Adrenal gland (tissue), 5 donors: Measurements from ENCODE around the gene CCDC197.

Source experiments
- POLR2A ChIP-seq, 2 donors: fragments of 450-650 bp; IDR thresholded peaks; one replicate each; pipeline ENCODE4 v1.6.1; 2017; ENCODE audit warnings: antibody characterized with exemption in 2 of 2, mild to moderate bottlenecking in 2 of 2, moderate library complexity in 1 of 2
- TF ChIP-seq, protein P1 (sequence below), 6 experiments: fragments of 450-650 bp in 4 of 6; fragments of 200-600 bp in 2 of 6; sonication (generic) in 1 of 6; IDR thresholded peaks; 1 replicate in 5 of 6; 2 replicates in 1 of 6; pipeline versions ENCODE4 v1.5.1 to v1.8.0; 2016 to 2021; ENCODE audit warnings: antibody characterized with exemption in 6 of 6, mild to moderate bottlenecking in 2 of 6, moderate library complexity in 1 of 6
- donor health status: DM: no; HTN: no; CAD: no.

DNA sequence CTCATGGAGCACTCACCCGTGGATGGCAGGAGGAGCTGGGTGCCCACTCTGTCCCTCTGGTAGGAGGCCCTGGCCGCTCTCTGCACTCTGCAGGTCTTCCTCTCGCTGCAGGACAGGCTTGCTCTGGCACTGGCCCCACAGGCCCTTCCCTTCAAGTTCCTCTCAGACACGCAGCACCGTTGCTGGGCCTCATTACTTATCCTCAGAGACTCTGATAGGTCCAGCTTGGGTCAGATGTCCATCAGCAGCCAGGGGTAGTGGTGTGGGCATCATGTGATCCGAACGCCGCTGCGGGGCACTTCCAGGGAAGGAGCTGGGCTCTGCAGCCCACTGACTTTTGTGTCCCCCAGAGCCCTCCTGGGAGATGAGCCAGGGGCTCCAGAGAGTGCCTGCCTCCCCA, 40.9 kb downstream of the CCDC197 start:
- TF ChIP-seq, protein P1, sequence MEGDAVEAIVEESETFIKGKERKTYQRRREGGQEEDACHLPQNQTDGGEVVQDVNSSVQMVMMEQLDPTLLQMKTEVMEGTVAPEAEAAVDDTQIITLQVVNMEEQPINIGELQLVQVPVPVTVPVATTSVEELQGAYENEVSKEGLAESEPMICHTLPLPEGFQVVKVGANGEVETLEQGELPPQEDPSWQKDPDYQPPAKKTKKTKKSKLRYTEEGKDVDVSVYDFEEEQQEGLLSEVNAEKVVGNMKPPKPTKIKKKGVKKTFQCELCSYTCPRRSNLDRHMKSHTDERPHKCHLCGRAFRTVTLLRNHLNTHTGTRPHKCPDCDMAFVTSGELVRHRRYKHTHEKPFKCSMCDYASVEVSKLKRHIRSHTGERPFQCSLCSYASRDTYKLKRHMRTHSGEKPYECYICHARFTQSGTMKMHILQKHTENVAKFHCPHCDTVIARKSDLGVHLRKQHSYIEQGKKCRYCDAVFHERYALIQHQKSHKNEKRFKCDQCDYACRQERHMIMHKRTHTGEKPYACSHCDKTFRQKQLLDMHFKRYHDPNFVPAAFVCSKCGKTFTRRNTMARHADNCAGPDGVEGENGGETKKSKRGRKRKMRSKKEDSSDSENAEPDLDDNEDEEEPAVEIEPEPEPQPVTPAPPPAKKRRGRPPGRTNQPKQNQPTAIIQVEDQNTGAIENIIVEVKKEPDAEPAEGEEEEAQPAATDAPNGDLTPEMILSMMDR (IDR thresholded peaks at IDR 0.05) = no peak
- no peak for TF ChIP-seq POLR2A (IDR thresholded peaks at IDR 0.05)
